Natural killer cell treated with Interleukin-12 subunit alpha and Interleukin-12 subunit beta and Interleukin-15 and Interleukin-18, amount 100 ng/mL, for 72 hours (primary cell): ENCODE measurements around the gene ANO10. TPM values are rescaled to one million over a fixed set of nuclear protein-coding genes. Genes with fewer than 3 reads are reported as not detected.
A peak's percentile ranks its signal among the peaks of the same experiment; 100 is the strongest.

Experiments used
- ATAC-seq, 2 donors: fragments of 150-1000 bp; cut with Tn5 transposase in 1 of 2; sonication (Bioruptor Pico), chemical (Tn5 transposase) in 1 of 2; 2 replicates each; pipeline ENCODE4 v1.10.0; 2021
- DNase-seq: peaks from one replicate; pipeline ENCODE4 v3.0.0; 2022; ENCODE audit warnings: low spot score
- H3K27ac Mint-ChIP-seq, 2 donors: 1 replicate in 1 of 2; 2 replicates in 1 of 2; pipeline ENCODE4 v1.8.0; 2022; ENCODE audit warnings: mixed read lengths in 2 of 2, mild to moderate bottlenecking in 1 of 2, moderate library complexity in 1 of 2
- H3K27me3 Mint-ChIP-seq, 2 donors: 1 replicate in 1 of 2; 2 replicates in 1 of 2; pipeline ENCODE4 v1.8.0; 2022; ENCODE audit warnings: mixed read lengths in 2 of 2
- H3K36me3 Mint-ChIP-seq: one replicate; pipeline ENCODE4 v1.8.0; 2022; ENCODE audit warnings: mixed read lengths
- H3K4me1 Mint-ChIP-seq, 2 donors: 1 replicate in 1 of 2; 2 replicates in 1 of 2; pipeline ENCODE4 v1.8.0; 2022; ENCODE audit warnings: low read depth in 2 of 2, mixed read lengths in 2 of 2, mild to moderate bottlenecking in 1 of 2
- H3K4me3 Mint-ChIP-seq: one replicate; pipeline ENCODE4 v1.8.0; 2022; ENCODE audit warnings: mixed read lengths
- H3K9me3 Mint-ChIP-seq: 2 replicates; pipeline ENCODE4 v1.8.0; 2022; ENCODE audit warnings: mixed read lengths
- total RNA-seq, 2 donors: library from RNA; stranded (reverse); gene quantifications; one replicate each; pipeline ENCODE4 v1.2.3, GENCODE V29; 2022

The ANO10 gene
- total RNA-seq, 2 donors from 2014 or later: 11.8 to 15.4 TPM

GRCh38 chr3:43348852-43349574 is 272.8 kb downstream of the ANO10 start:
- Mint-ChIP-seq H3K36me3 (peaks cover 49% of the 10 kb centered on the region), H3K4me3 (peak overlapping the region; percentile 13), H3K4me1 (peaks cover 41 to 61% of the 10 kb centered on the region in 2 donors), H3K27ac (peak overlapping the region; percentile 84 to 88), H3K27me3 (no peaks in the 10 kb centered on the region), H3K9me3 (peaks cover 9% of the 10 kb centered on the region)
- ATAC-seq: no peak
- no peak for DNase-seq

- no peak for DNase-seq
- H3K27me3 Mint-ChIP-seq: no peaks in the 10 kb centered on the region
- H3K27ac Mint-ChIP-seq: peak overlapping the region; percentile 84 to 88
- no peak for ATAC-seq
- peak overlapping the region; percentile 13 for H3K4me3 Mint-ChIP-seq
- peaks cover 7% of the 10 kb centered on the region for H3K9me3 Mint-ChIP-seq
- H3K4me1 Mint-ChIP-seq: peaks cover 38 to 66% of the 10 kb centered on the region in 2 donors
- peaks cover 42% of the 10 kb centered on the region for H3K36me3 Mint-ChIP-seq
Observed at GRCh38 chr3:43348350-43348749, 273.5 kb downstream of the ANO10 start.

- ATAC-seq (no peak), DNase-seq (no peak)
- Mint-ChIP-seq H3K36me3 (peaks cover 36% of the 10 kb centered on the region), H3K27me3 (no peaks in the 10 kb centered on the region), H3K4me1 (peaks cover 38 to 66% of the 10 kb centered on the region in 2 donors), H3K9me3 (peaks cover 7% of the 10 kb centered on the region), H3K4me3 (peak overlapping the region; percentile 82), H3K27ac (peak overlapping the region; percentile 88 to 91)
Observed at GRCh38 chr3:43347774-43348173, 274.0 kb downstream of the ANO10 start.

GRCh38 chr3:43346978-43347749 is 274.6 kb downstream of the ANO10 start:
- DNase-seq: peak; percentile 81
- Mint-ChIP-seq H3K36me3 (peaks cover 36% of the 10 kb centered on the region), H3K4me1 (peaks cover 43 to 71% of the 10 kb centered on the region in 2 donors), H3K9me3 (peaks cover 7% of the 10 kb centered on the region), H3K27me3 (no peaks in the 10 kb centered on the region), H3K27ac (peak overlapping the region; percentile 88 to 91), H3K4me3 (peak overlapping the region; percentile 82)
- peak; percentile 81 to 87 for ATAC-seq

- H3K27ac Mint-ChIP-seq: peak overlapping the region; percentile 88 to 91
- peaks cover 34 to 61% of the 10 kb centered on the region in 2 donors for H3K4me1 Mint-ChIP-seq
- DNase-seq: no peak
- H3K9me3 Mint-ChIP-seq: no peaks in the 10 kb centered on the region
- H3K36me3 Mint-ChIP-seq: peaks cover 24% of the 10 kb centered on the region
- H3K27me3 Mint-ChIP-seq: no peaks in the 10 kb centered on the region
- peak overlapping the region; percentile 82 for H3K4me3 Mint-ChIP-seq
- ATAC-seq: peak; percentile 69 to 82
Observed at GRCh38 chr3:43345877-43346276, 275.9 kb downstream of the ANO10 start.

GRCh38 chr3:43345246-43345645 is 276.6 kb downstream of the ANO10 start:
- Mint-ChIP-seq H3K36me3 (peaks cover 26% of the 10 kb centered on the region), H3K4me1 (peaks cover 37 to 61% of the 10 kb centered on the region in 2 donors), H3K27me3 (no peaks in the 10 kb centered on the region), H3K4me3 (peak overlapping the region; percentile 82), H3K27ac (peak overlapping the region; percentile 88 to 91), H3K9me3 (no peaks in the 10 kb centered on the region)
- DNase-seq (no peak), ATAC-seq (no peak)

- Mint-ChIP-seq H3K4me1 (peaks cover 37 to 58% of the 10 kb centered on the region in 2 donors), H3K27ac (peak overlapping the region; percentile 63 to 88), H3K27me3 (no peaks in the 10 kb centered on the region), H3K36me3 (peaks cover 31% of the 10 kb centered on the region), H3K4me3 (peak overlapping the region; percentile 30), H3K9me3 (no peaks in the 10 kb centered on the region)
- DNase-seq: no peak
- no peak for ATAC-seq
Observed at GRCh38 chr3:43344520-43344919, 277.3 kb downstream of the ANO10 start.

- H3K4me3 Mint-ChIP-seq: no peak overlapping the region
Observed at GRCh38 chr3:43343815-43344214, 278.0 kb downstream of the ANO10 start.

GRCh38 chr3:43343185-43343584 is 278.6 kb downstream of the ANO10 start:
- H3K4me3 Mint-ChIP-seq: no peak overlapping the region
- H3K36me3 Mint-ChIP-seq: peaks cover 33% of the 10 kb centered on the region
- H3K4me1 Mint-ChIP-seq: peaks cover 31 to 45% of the 10 kb centered on the region in 2 donors
- no peaks in the 10 kb centered on the region for H3K9me3 Mint-ChIP-seq
- H3K27ac Mint-ChIP-seq: peak overlapping the region; percentile 18 to 63
- DNase-seq (no peak), ATAC-seq (no peak)
- H3K27me3 Mint-ChIP-seq: no peaks in the 10 kb centered on the region

More at GRCh38 chr3:43343815-43344214, 278.0 kb downstream of the ANO10 start:
- Mint-ChIP-seq H3K27ac (peak overlapping the region; percentile 18 to 63), H3K4me1 (peaks cover 32 to 51% of the 10 kb centered on the region in 2 donors), H3K36me3 (peaks cover 28% of the 10 kb centered on the region), H3K27me3 (no peaks in the 10 kb centered on the region), H3K9me3 (no peaks in the 10 kb centered on the region)
- ATAC-seq: no peak
- DNase-seq: no peak

GRCh38 chr3:43341788-43342187 is 280.0 kb downstream of the ANO10 start:
- H3K27me3 Mint-ChIP-seq: no peaks in the 10 kb centered on the region
- DNase-seq (no peak), ATAC-seq (peak in 1 of 2 donors; percentile 49)
- no peak overlapping the region for H3K4me3 Mint-ChIP-seq
- peaks cover 3% of the 10 kb centered on the region for H3K9me3 Mint-ChIP-seq
- H3K36me3 Mint-ChIP-seq: peaks cover 31% of the 10 kb centered on the region
- peaks cover 21 to 31% of the 10 kb centered on the region in 2 donors for H3K4me1 Mint-ChIP-seq
- H3K27ac Mint-ChIP-seq: peak overlapping the region; percentile 27 to 49

- Mint-ChIP-seq H3K36me3 (peaks cover 45% of the 10 kb centered on the region), H3K4me1 (peaks cover 17 to 18% of the 10 kb centered on the region in 2 donors), H3K4me3 (no peak overlapping the region), H3K27me3 (no peaks in the 10 kb centered on the region), H3K27ac (no peak overlapping the region), H3K9me3 (peaks cover 14% of the 10 kb centered on the region)
- DNase-seq (no peak), ATAC-seq (no peak)
Observed at GRCh38 chr3:43340403-43340802, 281.4 kb downstream of the ANO10 start.

GRCh38 chr3:43338295-43338694 is 283.5 kb downstream of the ANO10 start:
- H3K27ac Mint-ChIP-seq: no peak overlapping the region
- ATAC-seq: no peak
- H3K4me1 Mint-ChIP-seq: peaks cover 8 to 17% of the 10 kb centered on the region in 2 donors
- no peak for DNase-seq
- H3K36me3 Mint-ChIP-seq: peaks cover 52% of the 10 kb centered on the region
- H3K4me3 Mint-ChIP-seq: no peak overlapping the region
- peaks cover 18% of the 10 kb centered on the region for H3K9me3 Mint-ChIP-seq
- no peaks in the 10 kb centered on the region for H3K27me3 Mint-ChIP-seq

GRCh38 chr3:43335799-43336198 is 286.0 kb downstream of the ANO10 start:
- Mint-ChIP-seq H3K27me3 (no peaks in the 10 kb centered on the region), H3K4me1 (peaks cover 16 to 20% of the 10 kb centered on the region in 2 donors)
- ATAC-seq: no peak

GRCh38 chr3:43334976-43335375 is 286.8 kb downstream of the ANO10 start:
- no peak overlapping the region for H3K4me3 Mint-ChIP-seq
- peaks cover 18 to 22% of the 10 kb centered on the region in 2 donors for H3K4me1 Mint-ChIP-seq
- DNase-seq (no peak), ATAC-seq (no peak)
- H3K27me3 Mint-ChIP-seq: no peaks in the 10 kb centered on the region
- peaks cover 18% of the 10 kb centered on the region for H3K9me3 Mint-ChIP-seq
- peak overlapping the region in 1 of 2 donors; percentile 61 for H3K27ac Mint-ChIP-seq
- H3K36me3 Mint-ChIP-seq: peaks cover 41% of the 10 kb centered on the region

More at GRCh38 chr3:43335799-43336198, 286.0 kb downstream of the ANO10 start:
- H3K4me3 Mint-ChIP-seq: no peak overlapping the region
- peaks cover 46% of the 10 kb centered on the region for H3K36me3 Mint-ChIP-seq
- peak overlapping the region in 1 of 2 donors; percentile 61 for H3K27ac Mint-ChIP-seq
- DNase-seq: no peak
- peaks cover 18% of the 10 kb centered on the region for H3K9me3 Mint-ChIP-seq
